SK-N-SH treated with all-trans-retinoic acid at 6 μM for 48 hours (cell line): ENCODE results near the gene CCP110.

ENCODE experiments used
- ESRRG ChIP-seq: fragments of 250-450 bp; sonication (Bioruptor Pico); IDR thresholded peaks from 2 replicates; pipeline ENCODE4 v1.6.1; 2021; ENCODE audit warnings: mild to moderate bottlenecking
- PPARA ChIP-seq: fragments of 250-450 bp; sonication (Bioruptor Pico); IDR thresholded peaks from 2 replicates; pipeline ENCODE4 v1.5.0; 2020; ENCODE audit warnings: mild to moderate bottlenecking, borderline replicate concordance
- TCF4 ChIP-seq: fragments of 250-450 bp; sonication (Bioruptor Pico); IDR thresholded peaks from 2 replicates; pipeline ENCODE4 v1.8.0; 2021; ENCODE audit warnings: mild to moderate bottlenecking, moderate library complexity, borderline replicate concordance
- ZFP30 ChIP-seq: fragments of 450-650 bp; formaldehyde crosslinking; IDR thresholded peaks from 2 replicates; pipeline ENCODE4 v1.5.0; 2022; ENCODE audit warnings: mild to moderate bottlenecking, moderate library complexity
- ZNF70 ChIP-seq: fragments of 450-650 bp; formaldehyde crosslinking; IDR thresholded peaks from 2 replicates; pipeline ENCODE4 v1.5.0; 2020; ENCODE audit warnings: mild to moderate bottlenecking, moderate library complexity
- TF ChIP-seq, protein P1 (sequence below): fragments of 250-450 bp; sonication (Bioruptor Pico); IDR thresholded peaks from 2 replicates; pipeline ENCODE4 v1.5.0; 2020; ENCODE audit warnings: mild to moderate bottlenecking, moderate library complexity
- TF ChIP-seq, protein P2 (sequence below): fragments of 250-450 bp; sonication (Bioruptor Pico); IDR thresholded peaks from 2 replicates; pipeline ENCODE4 v1.8.0; 2020; ENCODE audit warnings: mild to moderate bottlenecking, moderate library complexity, borderline replicate concordance
- TF ChIP-seq, protein P3 (sequence below): fragments of 250-450 bp; sonication (Bioruptor Pico); IDR thresholded peaks from 2 replicates; pipeline ENCODE4 v1.5.1; 2020; ENCODE audit warnings: low read depth, mild to moderate bottlenecking, moderate library complexity
- TF ChIP-seq, protein P4 (sequence below): fragments of 250-450 bp; sonication (Bioruptor Pico); IDR thresholded peaks from 2 replicates; pipeline ENCODE4 v1.8.0; 2021; ENCODE audit warnings: low read depth, mild to moderate bottlenecking, moderate library complexity, borderline replicate concordance

DNA sequence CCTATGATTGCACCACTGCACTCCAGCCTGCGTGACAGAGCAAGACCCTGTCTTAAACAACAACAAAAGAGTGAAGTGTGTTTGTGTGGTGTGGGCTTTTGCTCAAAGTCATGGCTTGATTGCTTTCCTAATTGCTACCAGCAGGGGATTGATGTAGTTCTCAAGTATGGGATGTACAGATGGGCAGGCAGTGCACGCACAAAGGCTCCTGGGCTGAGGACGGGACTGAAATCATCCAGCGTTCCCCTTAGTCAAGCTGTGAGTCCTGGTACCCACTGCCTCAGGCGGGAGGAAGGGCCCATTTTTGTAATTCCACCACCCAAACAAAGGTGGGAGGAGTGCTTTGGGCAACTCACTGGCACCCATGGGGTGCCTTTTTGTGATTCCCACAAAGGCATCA is 49.1 kb upstream of the CCP110 start:
- TF ChIP-seq, protein P1, sequence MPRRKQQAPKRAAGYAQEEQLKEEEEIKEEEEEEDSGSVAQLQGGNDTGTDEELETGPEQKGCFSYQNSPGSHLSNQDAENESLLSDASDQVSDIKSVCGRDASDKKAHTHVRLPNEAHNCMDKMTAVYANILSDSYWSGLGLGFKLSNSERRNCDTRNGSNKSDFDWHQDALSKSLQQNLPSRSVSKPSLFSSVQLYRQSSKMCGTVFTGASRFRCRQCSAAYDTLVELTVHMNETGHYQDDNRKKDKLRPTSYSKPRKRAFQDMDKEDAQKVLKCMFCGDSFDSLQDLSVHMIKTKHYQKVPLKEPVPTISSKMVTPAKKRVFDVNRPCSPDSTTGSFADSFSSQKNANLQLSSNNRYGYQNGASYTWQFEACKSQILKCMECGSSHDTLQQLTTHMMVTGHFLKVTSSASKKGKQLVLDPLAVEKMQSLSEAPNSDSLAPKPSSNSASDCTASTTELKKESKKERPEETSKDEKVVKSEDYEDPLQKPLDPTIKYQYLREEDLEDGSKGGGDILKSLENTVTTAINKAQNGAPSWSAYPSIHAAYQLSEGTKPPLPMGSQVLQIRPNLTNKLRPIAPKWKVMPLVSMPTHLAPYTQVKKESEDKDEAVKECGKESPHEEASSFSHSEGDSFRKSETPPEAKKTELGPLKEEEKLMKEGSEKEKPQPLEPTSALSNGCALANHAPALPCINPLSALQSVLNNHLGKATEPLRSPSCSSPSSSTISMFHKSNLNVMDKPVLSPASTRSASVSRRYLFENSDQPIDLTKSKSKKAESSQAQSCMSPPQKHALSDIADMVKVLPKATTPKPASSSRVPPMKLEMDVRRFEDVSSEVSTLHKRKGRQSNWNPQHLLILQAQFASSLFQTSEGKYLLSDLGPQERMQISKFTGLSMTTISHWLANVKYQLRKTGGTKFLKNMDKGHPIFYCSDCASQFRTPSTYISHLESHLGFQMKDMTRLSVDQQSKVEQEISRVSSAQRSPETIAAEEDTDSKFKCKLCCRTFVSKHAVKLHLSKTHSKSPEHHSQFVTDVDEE (CRISPR knock-in tag), result no peak
- TF ChIP-seq, protein P2, sequence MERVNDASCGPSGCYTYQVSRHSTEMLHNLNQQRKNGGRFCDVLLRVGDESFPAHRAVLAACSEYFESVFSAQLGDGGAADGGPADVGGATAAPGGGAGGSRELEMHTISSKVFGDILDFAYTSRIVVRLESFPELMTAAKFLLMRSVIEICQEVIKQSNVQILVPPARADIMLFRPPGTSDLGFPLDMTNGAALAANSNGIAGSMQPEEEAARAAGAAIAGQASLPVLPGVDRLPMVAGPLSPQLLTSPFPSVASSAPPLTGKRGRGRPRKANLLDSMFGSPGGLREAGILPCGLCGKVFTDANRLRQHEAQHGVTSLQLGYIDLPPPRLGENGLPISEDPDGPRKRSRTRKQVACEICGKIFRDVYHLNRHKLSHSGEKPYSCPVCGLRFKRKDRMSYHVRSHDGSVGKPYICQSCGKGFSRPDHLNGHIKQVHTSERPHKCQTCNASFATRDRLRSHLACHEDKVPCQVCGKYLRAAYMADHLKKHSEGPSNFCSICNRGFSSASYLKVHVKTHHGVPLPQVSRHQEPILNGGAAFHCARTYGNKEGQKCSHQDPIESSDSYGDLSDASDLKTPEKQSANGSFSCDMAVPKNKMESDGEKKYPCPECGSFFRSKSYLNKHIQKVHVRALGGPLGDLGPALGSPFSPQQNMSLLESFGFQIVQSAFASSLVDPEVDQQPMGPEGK (CRISPR knock-in tag), result no peak
- TF ChIP-seq, protein P3, sequence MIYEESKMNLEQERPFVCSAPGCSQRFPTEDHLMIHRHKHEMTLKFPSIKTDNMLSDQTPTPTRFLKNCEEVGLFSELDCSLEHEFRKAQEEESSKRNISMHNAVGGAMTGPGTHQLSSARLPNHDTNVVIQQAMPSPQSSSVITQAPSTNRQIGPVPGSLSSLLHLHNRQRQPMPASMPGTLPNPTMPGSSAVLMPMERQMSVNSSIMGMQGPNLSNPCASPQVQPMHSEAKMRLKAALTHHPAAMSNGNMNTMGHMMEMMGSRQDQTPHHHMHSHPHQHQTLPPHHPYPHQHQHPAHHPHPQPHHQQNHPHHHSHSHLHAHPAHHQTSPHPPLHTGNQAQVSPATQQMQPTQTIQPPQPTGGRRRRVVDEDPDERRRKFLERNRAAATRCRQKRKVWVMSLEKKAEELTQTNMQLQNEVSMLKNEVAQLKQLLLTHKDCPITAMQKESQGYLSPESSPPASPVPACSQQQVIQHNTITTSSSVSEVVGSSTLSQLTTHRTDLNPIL (CRISPR knock-in tag), result no peak
- no peak for TF ChIP-seq ZNF70 (CRISPR knock-in tag)
- TF ChIP-seq ZFP30 (CRISPR knock-in tag), result no peak
- no peak for TF ChIP-seq TCF4 (CRISPR knock-in tag)
- TF ChIP-seq PPARA (CRISPR knock-in tag), result no peak
- TF ChIP-seq ESRRG (CRISPR knock-in tag), result no peak
- TF ChIP-seq, protein P4, sequence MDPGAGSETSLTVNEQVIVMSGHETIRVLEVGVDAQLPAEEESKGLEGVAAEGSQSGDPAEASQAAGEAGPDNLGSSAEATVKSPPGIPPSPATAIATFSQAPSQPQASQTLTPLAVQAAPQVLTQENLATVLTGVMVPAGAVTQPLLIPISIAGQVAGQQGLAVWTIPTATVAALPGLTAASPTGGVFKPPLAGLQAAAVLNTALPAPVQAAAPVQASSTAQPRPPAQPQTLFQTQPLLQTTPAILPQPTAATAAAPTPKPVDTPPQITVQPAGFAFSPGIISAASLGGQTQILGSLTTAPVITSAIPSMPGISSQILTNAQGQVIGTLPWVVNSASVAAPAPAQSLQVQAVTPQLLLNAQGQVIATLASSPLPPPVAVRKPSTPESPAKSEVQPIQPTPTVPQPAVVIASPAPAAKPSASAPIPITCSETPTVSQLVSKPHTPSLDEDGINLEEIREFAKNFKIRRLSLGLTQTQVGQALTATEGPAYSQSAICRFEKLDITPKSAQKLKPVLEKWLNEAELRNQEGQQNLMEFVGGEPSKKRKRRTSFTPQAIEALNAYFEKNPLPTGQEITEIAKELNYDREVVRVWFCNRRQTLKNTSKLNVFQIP (CRISPR knock-in tag), result no peak
